ENCODE measurements around the gene GPATCH1. TPM values are rescaled to one million over a fixed set of nuclear protein-coding genes. Genes with fewer than 3 reads are reported as not detected.

The GPATCH1 gene
- total and polyA plus RNA-seq, 2 of the 13 experiments (the other 11 are each of a cell fraction or from before 2014, with no cell fraction given): 6.8 to 6.9 TPM

DNA sequence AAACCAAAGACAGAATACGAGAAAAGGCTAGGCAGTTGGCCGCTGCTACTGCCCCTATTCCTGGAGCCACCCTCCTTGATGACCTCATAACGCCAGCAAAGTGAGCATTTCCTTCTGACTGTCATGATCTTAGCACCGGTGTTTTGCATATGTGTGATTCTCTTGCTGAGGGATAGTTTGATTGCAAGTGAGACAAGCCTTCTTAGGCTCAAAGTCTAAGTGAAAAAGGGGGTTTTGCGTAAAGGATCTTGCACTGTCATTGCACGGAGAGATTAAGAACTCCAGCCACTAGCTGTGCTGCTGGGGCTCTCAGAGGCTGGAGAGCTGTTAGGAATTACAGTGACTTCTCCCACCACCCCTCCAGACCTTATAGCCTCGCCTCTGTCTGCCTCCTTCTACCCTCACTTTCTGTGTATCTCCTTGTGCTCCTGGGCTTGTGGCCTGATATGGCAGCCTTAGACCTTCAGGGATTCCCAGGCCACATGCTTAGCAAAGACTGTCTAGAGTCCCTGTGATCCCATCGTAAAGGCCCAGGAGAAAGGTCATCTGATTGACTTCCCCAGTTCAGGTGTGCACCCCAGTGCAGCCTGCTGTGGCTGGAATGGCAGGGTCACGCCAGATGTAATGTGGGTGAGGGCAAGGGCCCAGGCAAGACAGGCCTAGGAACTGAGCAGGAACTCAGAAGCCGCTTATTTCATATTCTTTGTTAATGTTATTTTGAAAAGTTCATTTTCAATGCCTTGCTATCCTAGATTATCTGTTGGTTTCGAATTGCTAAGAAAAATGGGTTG lies 12.6 kb downstream of the GPATCH1 start:
- Histone ChIP-seq H3K36me3 (replicated peaks in 1 of 2; ENCODE audit: control insufficient read depth in 1 of 2, insufficient read depth in 2 of 2, low read length in 2 of 2) (peaks cover 15 to 57% of the 10 kb centered on the region in 2 experiments), H3K4me1 (ENCODE audit: insufficient read depth, low read length) (peaks cover 15% of the 10 kb centered on the region), H3K9me3 (ENCODE audit: low read length) (no peaks in the 10 kb centered on the region), H3K79me2 (ENCODE audit: insufficient read depth, low read length) (no peaks in the 10 kb centered on the region), H2AFZ (ENCODE audit: low read length) (no peak overlapping the region), H3K4me2 (ENCODE audit: low read depth, low read length) (no peak overlapping the region), H3K27me3 (ENCODE audit: control insufficient read depth in 1 of 2, insufficient read depth in 2 of 2, low read length in 2 of 2) (no peaks in the 10 kb centered on the region), H3K4me3 (replicated peaks in 1 of 3; ENCODE audit: insufficient read depth in 1 of 3, low read depth in 2 of 3, low read length in 3 of 3) (no peak overlapping the region), H3K27ac (ENCODE audit: extremely low read length, insufficient read depth, low read length) (no peak overlapping the region), H3K9ac (ENCODE audit: insufficient read depth, low read depth, low read length) (no peak overlapping the region), H4K20me1 (ENCODE audit: insufficient read depth, low read length) (no peaks in the 10 kb centered on the region)
- no TSS peak for BruUV-seq (replicated peaks)
- TF ChIP-seq RFX3 (CRISPR knock-in tag; IDR thresholded peaks at IDR 0.05) (no peak), ATF7 (IDR thresholded peaks at IDR 0.05) (0 out of 2 replicates have a peak, but pooled peaks have one; percentile 29), ATF7 (CRISPR knock-in tag; IDR thresholded peaks at IDR 0.05) (no peak)
- 98% methylated on average over 11 of the region's 11 CpGs for WGBS (ENCODE audit: low lambda C conversion rate)
- ATAC-seq: no peak
- intact Hi-C loops (cut with micrococcal nuclease; ENCODE audit: unreplicated experiment): no loop called here
- DNase-seq (ENCODE audit: low spot score): no peak
- POLR2A ChIA-PET: no interaction called here
- in situ Hi-C loops (cut with HindIII; ENCODE audit: extremely low pct_ligation_motif_present, low pct_unique_long_range_greater_than_20kb): no loop called here
- no peak for FAIRE-seq
- CTCF ChIA-PET (ENCODE audit: low intra/inter-chr PET ratio, low total read pairs): no interaction called here

DNA sequence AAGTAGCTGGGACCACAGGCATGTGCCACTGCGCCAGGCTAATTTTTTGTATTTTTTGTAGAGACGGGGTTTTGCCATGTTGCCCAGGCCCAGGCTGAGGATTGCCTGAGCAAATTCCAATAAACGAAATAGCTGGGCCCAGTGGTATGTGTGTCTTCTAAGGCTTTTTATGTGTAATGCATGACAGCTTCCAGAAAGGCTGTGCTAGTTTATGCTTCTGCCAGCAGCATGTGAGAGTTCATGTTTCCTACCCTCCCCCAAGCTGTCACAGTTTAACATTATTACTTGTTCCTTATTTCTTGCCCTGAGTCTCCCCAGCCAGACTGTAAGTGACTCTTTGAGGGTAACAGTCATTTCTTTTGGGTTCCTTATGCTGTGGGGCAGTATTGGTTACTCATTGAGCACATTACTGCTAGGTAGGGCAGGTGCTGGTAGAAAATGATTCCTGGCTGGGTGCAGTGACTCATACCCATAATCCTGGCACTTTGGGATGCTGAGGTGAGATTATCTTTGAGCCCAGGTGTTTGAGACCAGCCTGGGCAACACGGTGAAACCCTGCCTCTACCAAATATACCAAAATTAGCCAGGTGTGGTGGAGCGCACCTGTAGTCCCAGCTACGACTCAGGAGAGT lies 13.6 kb downstream of the GPATCH1 start:
- H3K9ac ChIP-seq (ENCODE audit: insufficient read depth, low read depth, low read length): no peak overlapping the region
- no peaks in the 10 kb centered on the region for H3K9me3 ChIP-seq (ENCODE audit: low read length)
- in situ Hi-C loops (cut with HindIII; ENCODE audit: extremely low pct_ligation_motif_present, low pct_unique_long_range_greater_than_20kb): no loop called here
- H3K36me3 ChIP-seq (replicated peaks in 1 of 2; ENCODE audit: control insufficient read depth in 1 of 2, insufficient read depth in 2 of 2, low read length in 2 of 2): peaks cover 14 to 55% of the 10 kb centered on the region in 2 experiments
- no peaks in the 10 kb centered on the region for H3K27me3 ChIP-seq (ENCODE audit: control insufficient read depth in 1 of 2, insufficient read depth in 2 of 2, low read length in 2 of 2)
- H3K4me3 ChIP-seq (replicated peaks in 1 of 3; ENCODE audit: insufficient read depth in 1 of 3, low read depth in 2 of 3, low read length in 3 of 3): no peak overlapping the region
- WGBS (ENCODE audit: low lambda C conversion rate): 98% methylated on average over 5 of the region's 6 CpGs
- H3K4me1 ChIP-seq (ENCODE audit: insufficient read depth, low read length): peaks cover 17% of the 10 kb centered on the region
- ATAC-seq: no peak
- H4K20me1 ChIP-seq (ENCODE audit: insufficient read depth, low read length): no peaks in the 10 kb centered on the region
- no peak for DNase-seq (ENCODE audit: low spot score)
- H3K79me2 ChIP-seq (ENCODE audit: insufficient read depth, low read length): no peaks in the 10 kb centered on the region
- POLR2A ChIA-PET: no interaction called here
- FAIRE-seq: no peak
- CTCF ChIA-PET (ENCODE audit: low intra/inter-chr PET ratio, low total read pairs): no interaction called here
- intact Hi-C loops (cut with micrococcal nuclease; ENCODE audit: unreplicated experiment): no loop called here
- TF ChIP-seq ZEB1 (IDR thresholded peaks at IDR 0.05; ENCODE audit: insufficient replicate concordance, low read depth) (no peak), RFX1 (IDR thresholded peaks at IDR 0.05) (no peak), RBM39 (IDR thresholded peaks at IDR 0.05; ENCODE audit: low read depth, low read length, poor library complexity, severe bottlenecking) (no peak), KDM2A (CRISPR knock-in tag; IDR thresholded peaks at IDR 0.05; ENCODE audit: borderline replicate concordance, low read depth) (no peak), HIVEP1 (CRISPR knock-in tag; IDR thresholded peaks at IDR 0.05) (no peak)
- TF ChIP-seq, protein P1, sequence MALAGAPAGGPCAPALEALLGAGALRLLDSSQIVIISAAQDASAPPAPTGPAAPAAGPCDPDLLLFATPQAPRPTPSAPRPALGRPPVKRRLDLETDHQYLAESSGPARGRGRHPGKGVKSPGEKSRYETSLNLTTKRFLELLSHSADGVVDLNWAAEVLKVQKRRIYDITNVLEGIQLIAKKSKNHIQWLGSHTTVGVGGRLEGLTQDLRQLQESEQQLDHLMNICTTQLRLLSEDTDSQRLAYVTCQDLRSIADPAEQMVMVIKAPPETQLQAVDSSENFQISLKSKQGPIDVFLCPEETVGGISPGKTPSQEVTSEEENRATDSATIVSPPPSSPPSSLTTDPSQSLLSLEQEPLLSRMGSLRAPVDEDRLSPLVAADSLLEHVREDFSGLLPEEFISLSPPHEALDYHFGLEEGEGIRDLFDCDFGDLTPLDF (CRISPR knock-in tag; IDR thresholded peaks at IDR 0.05): no peak
- TF ChIP-seq, protein P2, sequence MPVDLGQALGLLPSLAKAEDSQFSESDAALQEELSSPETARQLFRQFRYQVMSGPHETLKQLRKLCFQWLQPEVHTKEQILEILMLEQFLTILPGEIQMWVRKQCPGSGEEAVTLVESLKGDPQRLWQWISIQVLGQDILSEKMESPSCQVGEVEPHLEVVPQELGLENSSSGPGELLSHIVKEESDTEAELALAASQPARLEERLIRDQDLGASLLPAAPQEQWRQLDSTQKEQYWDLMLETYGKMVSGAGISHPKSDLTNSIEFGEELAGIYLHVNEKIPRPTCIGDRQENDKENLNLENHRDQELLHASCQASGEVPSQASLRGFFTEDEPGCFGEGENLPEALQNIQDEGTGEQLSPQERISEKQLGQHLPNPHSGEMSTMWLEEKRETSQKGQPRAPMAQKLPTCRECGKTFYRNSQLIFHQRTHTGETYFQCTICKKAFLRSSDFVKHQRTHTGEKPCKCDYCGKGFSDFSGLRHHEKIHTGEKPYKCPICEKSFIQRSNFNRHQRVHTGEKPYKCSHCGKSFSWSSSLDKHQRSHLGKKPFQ (CRISPR knock-in tag; IDR thresholded peaks at IDR 0.05; ENCODE audit: insufficient replicate concordance): no peak
- no TSS peak for BruUV-seq (replicated peaks)
- no peak overlapping the region for H2AFZ ChIP-seq (ENCODE audit: low read length)
- H3K4me2 ChIP-seq (ENCODE audit: low read depth, low read length): no peak overlapping the region
- H3K27ac ChIP-seq (ENCODE audit: extremely low read length, insufficient read depth, low read length): no peak overlapping the region
